GM12878 (cell line): Measurements from ENCODE around the gene EIF3D. TPM values are rescaled to one million over a fixed set of nuclear protein-coding genes. Genes with fewer than 3 reads are reported as not detected.

Source experiments
- ATAC-seq: fragments of 200-7000 bp; cut with Tn5 transposase; 3 replicates; pipeline ENCODE4 v1.9.1; 2020; ENCODE audit warnings: mild to moderate bottlenecking, moderate library complexity
- BruUV-seq: library from RNA; stranded (reverse); fragments of 400-500 nt; replicated peaks from 2 replicates; lab custom pipeline; 2021; lab: Mats Ljungman, UMichigan
- CTCF ChIA-PET: fragments of 300-600 bp; sonication (Branson Sonifier 250); formaldehyde crosslinking; extraction: SDS; loops from one replicate; lab custom pipeline; 2021; ENCODE audit warnings: inconsistent platforms; lab: Yijun Ruan, JAX
- POLR2A ChIA-PET: fragments of 350-600 bp; formaldehyde crosslinking; extraction: SDS; loops from one replicate; lab custom pipeline; 2021; ENCODE audit warnings: inconsistent platforms; lab: Charles Lee
- RAD21 ChIA-PET: fragments of 300-600 bp; sonication (Branson Sonifier 250); formaldehyde crosslinking; loops from one replicate; lab custom pipeline; 2023; ENCODE audit warnings: antibody characterized with exemption; ENCODE audit not compliant: unreplicated experiment; lab: Charles Lee
- SMC1A ChIA-PET: fragments of 300-600 bp; sonication (Branson Sonifier 250); formaldehyde crosslinking; loops from one replicate; lab custom pipeline; 2023; ENCODE audit not compliant: unreplicated experiment, uncharacterized antibody; lab: Charles Lee
- DNase-seq: peaks from one replicate; pipeline ENCODE4 v3.0.0-alpha.2; 2011; ENCODE audit warnings: low read depth, low spot score
- FAIRE-seq: peaks from 3 replicates; lab custom pipeline; 2011; peaks lifted over from hg19 to GRCh38; lab: Jason Lieb, UNC
- H2AFZ ChIP-seq: 2 replicates; pipeline ENCODE4 v1.6.0; 2011; ENCODE audit warnings: low read depth, low read length, control low read depth; ENCODE audit not compliant: control insufficient read depth
- H3K27ac ChIP-seq: 2 replicates; pipeline ENCODE4 v1.5.1; 2011; ENCODE audit warnings: control low read depth; ENCODE audit not compliant: control insufficient read depth, insufficient read depth
- H3K27me3 ChIP-seq, 2 experiments: replicated peaks in 1 of 2; 2 replicates each; pipeline versions ENCODE4 v1.6.0 to v1.6.1; 2011; ENCODE audit warnings: low read length in 1 of 2; ENCODE audit not compliant: control insufficient read depth in 2 of 2, insufficient read depth in 2 of 2
- H3K36me3 ChIP-seq, 2 experiments: 2 replicates each; pipeline ENCODE4 v1.5.1; 2011; ENCODE audit warnings: low read length in 1 of 2; ENCODE audit not compliant: control insufficient read depth in 2 of 2, insufficient read depth in 2 of 2
- H3K4me1 ChIP-seq: 2 replicates; pipeline ENCODE4 v1.6.1; 2011; ENCODE audit warnings: mild to moderate bottlenecking, low read length, moderate library complexity, mixed read lengths; ENCODE audit not compliant: control insufficient read depth, insufficient read depth
- H3K4me2 ChIP-seq: 2 replicates; pipeline ENCODE4 v1.6.0; 2011; ENCODE audit warnings: control low read depth; ENCODE audit not compliant: control insufficient read depth, insufficient read depth
- H3K4me3 ChIP-seq: fragments of 200-600 bp; sonication (generic); 2 replicates; pipeline ENCODE4 v1.5.1; 2016
- H3K79me2 ChIP-seq: 2 replicates; pipeline ENCODE4 v1.6.0; 2011; ENCODE audit warnings: low read length; ENCODE audit not compliant: control insufficient read depth, insufficient read depth
- H3K9ac ChIP-seq: 2 replicates; pipeline ENCODE4 v1.8.0; 2011; ENCODE audit warnings: low read length, control low read depth, mixed read lengths; ENCODE audit not compliant: control insufficient read depth, insufficient read depth
- H3K9me3 ChIP-seq: replicated peaks from 3 replicates; pipeline ENCODE4 v1.5.1; 2011; ENCODE audit warnings: mild to moderate bottlenecking, low read length; ENCODE audit not compliant: control insufficient read depth, insufficient read depth
- H4K20me1 ChIP-seq: 2 replicates; pipeline ENCODE4 v1.6.0; 2011; ENCODE audit not compliant: control insufficient read depth, insufficient read depth
- CBFB ChIP-seq: IDR thresholded peaks from 2 replicates; pipeline ENCODE4 v1.6.1; 2016; ENCODE audit warnings: antibody characterized with exemption, low read depth
- CHD4 ChIP-seq: fragments of 200-600 bp; sonication (generic); IDR thresholded peaks from 2 replicates; pipeline ENCODE4 v1.6.1; 2016; ENCODE audit warnings: mild to moderate bottlenecking
- FOS ChIP-seq: IDR thresholded peaks from 3 replicates; pipeline ENCODE4 v1.6.1; 2011; ENCODE audit warnings: borderline replicate concordance; ENCODE audit not compliant: insufficient read length; ENCODE audit errors: extremely low read depth
- RAD51 ChIP-seq: fragments of 450-650 bp; IDR thresholded peaks from 2 replicates; pipeline ENCODE4 v1.6.1; 2016; ENCODE audit warnings: moderate library complexity, mild to moderate bottlenecking, inconsistent platforms
- SMARCA5 ChIP-seq: fragments of 450-650 bp; IDR thresholded peaks from 2 replicates; pipeline ENCODE4 v1.6.1; 2017; ENCODE audit warnings: mild to moderate bottlenecking
- SP1 ChIP-seq: IDR thresholded peaks from one replicate; pipeline ENCODE4 v1.6.1; 2011; ENCODE audit warnings: low read depth, low read length
- STAT3 ChIP-seq: IDR thresholded peaks from 2 replicates; pipeline ENCODE4 v1.6.1; 2011; ENCODE audit warnings: low read depth, low read length, improper control_type of control experiment
- TBL1XR1 ChIP-seq: IDR thresholded peaks from 2 replicates; pipeline ENCODE4 v1.6.1; 2012; ENCODE audit warnings: low read depth, low read length, improper control_type of control experiment
- TCF12 ChIP-seq: IDR thresholded peaks from 2 replicates; pipeline ENCODE4 v1.6.1; 2011; ENCODE audit warnings: low read depth, mild to moderate bottlenecking, low read length
- ZBED1 ChIP-seq: IDR thresholded peaks from 2 replicates; pipeline ENCODE4 v1.6.1; 2016; ENCODE audit warnings: borderline replicate concordance
- ZSCAN29 ChIP-seq: fragments of 450-650 bp; IDR thresholded peaks from 2 replicates; pipeline ENCODE4 v1.6.1; 2017; ENCODE audit warnings: mild to moderate bottlenecking, moderate library complexity
- WGBS: methylation state at CpG from one replicate; pipeline ENCODE4 v1.1.6; 2016; ENCODE audit warnings: low lambda C conversion rate; ENCODE audit not compliant: insufficient replicate concordance, insufficient coverage; ENCODE audit errors: missing lambda C conversion rate; 5-methylcytosine and 5-hydroxymethylcytosine counted together
- in situ Hi-C: fragments of 300-500 bp; cut with MboI; formaldehyde crosslinking; loops from 9 replicates; pipeline ENCODE4 v1.14.3; 2018; ENCODE audit warnings: mixed read lengths
- intact Hi-C: fragments of 100-400 bp; cut with micrococcal nuclease; formaldehyde crosslinking; loops from one replicate; pipeline ENCODE4 v1.14.2; 2022; ENCODE audit not compliant: unreplicated experiment
- polyA plus RNA-seq, 11 experiments: library from polyadenylated mRNA; depleted of rRNA in 4 of 11; unstranded in 6 of 11; stranded (reverse) in 5 of 11; fragments of >200 nt; fragmentation: Nextera tagmentation in 4 of 11; fragmentation: Illumina TruSeq in 1 of 11; extraction: Ambion mirVana in 4 of 11; extraction: Trizol in 1 of 11; gene quantifications; 1 replicate in 1 of 11; 2 replicates in 10 of 11; pipeline versions ENCODE4 v1.2.1 to v1.2.3, GENCODE V29; 2011 to 2016; ENCODE audit warnings: inconsistent platforms in 2 of 11, missing spikeins in 2 of 11, low read depth in 1 of 11
- total RNA-seq, 4 experiments: library from RNA; depleted of rRNA in 3 of 4; stranded (reverse); fragments of >200 nt in 3 of 4; fragmentation: Illumina TruSeq in 1 of 4; extraction: Trizol in 1 of 4; gene quantifications; 2 replicates each; pipeline versions ENCODE4 v1.2.1 to v1.2.3, GENCODE V29; 2013 to 2021
- TF ChIP-seq, protein P1 (sequence below): fragments of 450-650 bp; IDR thresholded peaks from 2 replicates; pipeline ENCODE4 v1.6.1; 2017; ENCODE audit warnings: mild to moderate bottlenecking, low read depth, inconsistent platforms; ENCODE audit not compliant: poor library complexity, severe bottlenecking
- TF ChIP-seq, protein P2 (sequence below): fragments of 450-650 bp; IDR thresholded peaks from 2 replicates; pipeline ENCODE4 v1.6.1; 2017; ENCODE audit warnings: antibody characterized with exemption, mild to moderate bottlenecking, moderate library complexity

The EIF3D gene
- total and polyA plus RNA-seq, 10 of the 15 experiments (the other 5 are each of a cell fraction or from before 2014, with no cell fraction given) = 240 to 558 (median 420) TPM

DNA sequence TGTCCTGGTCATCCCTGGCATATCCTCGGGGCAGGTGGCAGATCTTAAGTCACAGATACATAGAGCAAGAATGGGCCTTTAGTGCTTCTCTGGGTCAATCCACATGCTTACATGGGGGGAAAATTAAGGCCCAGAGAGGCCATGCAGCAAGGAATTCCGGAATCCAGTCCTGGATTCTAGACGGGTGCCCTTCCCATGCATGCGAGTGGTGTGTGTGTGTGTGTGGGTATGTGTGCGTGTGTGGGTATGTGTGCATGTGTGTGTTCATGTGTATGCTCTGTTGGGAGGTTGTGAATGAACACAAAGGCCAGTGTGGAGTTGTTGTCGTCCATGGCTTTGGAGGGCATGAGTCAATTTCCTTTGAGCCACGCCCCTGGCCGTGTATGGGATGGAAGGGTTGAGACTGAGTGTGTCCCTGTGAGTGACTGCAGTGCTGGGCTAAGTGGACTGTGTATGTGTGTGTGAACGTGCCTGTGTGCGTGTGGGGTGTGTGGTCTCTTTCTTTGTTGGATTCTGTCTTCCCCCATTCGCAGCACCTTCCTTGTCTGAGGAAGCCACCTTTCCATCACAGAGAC lies 33.4 kb upstream of the EIF3D start:
- no peak overlapping the region for H3K4me3 ChIP-seq
- TF ChIP-seq FOS (no peak), SMARCA5 (no peak)
- TF ChIP-seq, protein P1, sequence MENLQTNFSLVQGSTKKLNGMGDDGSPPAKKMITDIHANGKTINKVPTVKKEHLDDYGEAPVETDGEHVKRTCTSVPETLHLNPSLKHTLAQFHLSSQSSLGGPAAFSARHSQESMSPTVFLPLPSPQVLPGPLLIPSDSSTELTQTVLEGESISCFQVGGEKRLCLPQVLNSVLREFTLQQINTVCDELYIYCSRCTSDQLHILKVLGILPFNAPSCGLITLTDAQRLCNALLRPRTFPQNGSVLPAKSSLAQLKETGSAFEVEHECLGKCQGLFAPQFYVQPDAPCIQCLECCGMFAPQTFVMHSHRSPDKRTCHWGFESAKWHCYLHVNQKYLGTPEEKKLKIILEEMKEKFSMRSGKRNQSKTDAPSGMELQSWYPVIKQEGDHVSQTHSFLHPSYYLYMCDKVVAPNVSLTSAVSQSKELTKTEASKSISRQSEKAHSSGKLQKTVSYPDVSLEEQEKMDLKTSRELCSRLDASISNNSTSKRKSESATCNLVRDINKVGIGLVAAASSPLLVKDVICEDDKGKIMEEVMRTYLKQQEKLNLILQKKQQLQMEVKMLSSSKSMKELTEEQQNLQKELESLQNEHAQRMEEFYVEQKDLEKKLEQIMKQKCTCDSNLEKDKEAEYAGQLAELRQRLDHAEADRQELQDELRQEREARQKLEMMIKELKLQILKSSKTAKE = no peak
- intact Hi-C loops (no loop called here), in situ Hi-C loops (no loop called here)
- ChIA-PET CTCF (no interaction called here), RAD21 (no interaction called here), SMC1A (no interaction called here), POLR2A (no interaction called here)
- no peak overlapping the region for H2AFZ ChIP-seq
- H3K9me3 ChIP-seq = no peaks in the 10 kb centered on the region
- peaks cover 2 to 3% of the 10 kb centered on the region in 2 experiments; a peak in 3 of 4 replicates for H3K27me3 ChIP-seq
- H3K79me2 ChIP-seq = no peaks in the 10 kb centered on the region
- DNase-seq (no peak), ATAC-seq (no peak), FAIRE-seq (no peak)
- WGBS = 27% methylated on average over 11 of the region's 11 CpGs
- H3K9ac ChIP-seq = no peak overlapping the region
- no peak overlapping the region for H3K27ac ChIP-seq
- H3K4me2 ChIP-seq = no peak overlapping the region
- no TSS peak for BruUV-seq
- no peaks in the 10 kb centered on the region for H4K20me1 ChIP-seq
- H3K4me1 ChIP-seq = no peaks in the 10 kb centered on the region
- no peaks in the 10 kb centered on the region for H3K36me3 ChIP-seq

DNA sequence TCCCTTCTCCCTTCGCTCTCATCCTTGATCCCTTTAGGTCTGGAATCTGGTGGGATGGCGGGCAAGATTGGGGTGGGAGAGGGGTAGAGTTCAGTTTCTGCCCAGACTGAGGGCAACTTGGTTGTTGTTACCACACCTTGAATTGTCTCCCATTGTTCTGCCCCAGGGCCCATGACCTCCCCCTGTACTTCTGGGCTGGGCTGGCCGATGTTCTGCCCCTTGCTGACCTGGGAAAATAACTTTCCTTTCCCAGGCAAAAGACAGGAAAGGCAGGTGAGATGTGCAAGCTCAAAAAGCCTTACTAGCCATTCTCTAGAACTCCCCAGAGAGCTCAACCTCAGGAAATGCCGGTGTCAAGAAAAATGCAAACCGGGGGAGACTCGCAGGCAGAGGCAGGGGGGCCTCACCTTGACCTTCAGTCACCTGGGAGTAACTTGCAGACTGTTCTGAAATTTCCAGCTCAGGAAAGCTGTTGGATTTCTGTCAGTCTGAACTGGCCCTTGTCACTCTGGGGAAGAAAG lies 32.4 kb upstream of the EIF3D start:
- 1% methylated on average over 6 of the region's 6 CpGs for WGBS
- no peaks in the 10 kb centered on the region for H3K4me1 ChIP-seq
- H3K27me3 ChIP-seq = peaks cover 2 to 5% of the 10 kb centered on the region in 2 experiments; a peak in 2 of 4 replicates
- no peak overlapping the region for H3K4me2 ChIP-seq
- ChIA-PET SMC1A (interaction anchor here (2.2 kb wide), 1 partner anchor 9 kb away, joined by 6 read pairs; no protein-coding TSS in a partner anchor), RAD21 (interaction anchor here (1.0 kb wide), 1 partner anchor 9 kb away, joined by 4 read pairs; no protein-coding TSS in a partner anchor), POLR2A (interaction anchor here (0.6 kb wide), 1 partner anchor 207 kb away, joined by 3 read pairs; no protein-coding TSS in a partner anchor), CTCF (interaction anchor here (1.1 kb wide), 1 partner anchor 10 kb away, joined by 4 read pairs; no protein-coding TSS in a partner anchor)
- H3K9ac ChIP-seq = no peak overlapping the region
- no TSS peak for BruUV-seq
- no peak overlapping the region for H3K27ac ChIP-seq
- no peaks in the 10 kb centered on the region for H4K20me1 ChIP-seq
- H3K4me3 ChIP-seq = no peak overlapping the region
- FAIRE-seq = no peak
- no peak overlapping the region for H2AFZ ChIP-seq
- intact Hi-C loops (no loop called here), in situ Hi-C loops (no loop called here)
- no peak for ATAC-seq
- no peaks in the 10 kb centered on the region for H3K36me3 ChIP-seq
- H3K79me2 ChIP-seq = no peaks in the 10 kb centered on the region
- DNase-seq = no peak
- H3K9me3 ChIP-seq = no peaks in the 10 kb centered on the region
- no peak for TF ChIP-seq ZBED1
- TF ChIP-seq CBFB = no peak
- TF ChIP-seq CHD4 = no peak
- no peak for TF ChIP-seq RAD51
- TF ChIP-seq SP1 = no peak
- no peak for TF ChIP-seq TBL1XR1
- no peak for TF ChIP-seq STAT3
- TF ChIP-seq, protein P2, sequence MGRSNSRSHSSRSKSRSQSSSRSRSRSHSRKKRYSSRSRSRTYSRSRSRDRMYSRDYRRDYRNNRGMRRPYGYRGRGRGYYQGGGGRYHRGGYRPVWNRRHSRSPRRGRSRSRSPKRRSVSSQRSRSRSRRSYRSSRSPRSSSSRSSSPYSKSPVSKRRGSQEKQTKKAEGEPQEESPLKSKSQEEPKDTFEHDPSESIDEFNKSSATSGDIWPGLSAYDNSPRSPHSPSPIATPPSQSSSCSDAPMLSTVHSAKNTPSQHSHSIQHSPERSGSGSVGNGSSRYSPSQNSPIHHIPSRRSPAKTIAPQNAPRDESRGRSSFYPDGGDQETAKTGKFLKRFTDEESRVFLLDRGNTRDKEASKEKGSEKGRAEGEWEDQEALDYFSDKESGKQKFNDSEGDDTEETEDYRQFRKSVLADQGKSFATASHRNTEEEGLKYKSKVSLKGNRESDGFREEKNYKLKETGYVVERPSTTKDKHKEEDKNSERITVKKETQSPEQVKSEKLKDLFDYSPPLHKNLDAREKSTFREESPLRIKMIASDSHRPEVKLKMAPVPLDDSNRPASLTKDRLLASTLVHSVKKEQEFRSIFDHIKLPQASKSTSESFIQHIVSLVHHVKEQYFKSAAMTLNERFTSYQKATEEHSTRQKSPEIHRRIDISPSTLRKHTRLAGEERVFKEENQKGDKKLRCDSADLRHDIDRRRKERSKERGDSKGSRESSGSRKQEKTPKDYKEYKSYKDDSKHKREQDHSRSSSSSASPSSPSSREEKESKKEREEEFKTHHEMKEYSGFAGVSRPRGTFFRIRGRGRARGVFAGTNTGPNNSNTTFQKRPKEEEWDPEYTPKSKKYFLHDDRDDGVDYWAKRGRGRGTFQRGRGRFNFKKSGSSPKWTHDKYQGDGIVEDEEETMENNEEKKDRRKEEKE = no peak
- no peak for TF ChIP-seq ZSCAN29
- TF ChIP-seq TCF12 = no peak
